ENCODE data around the gene NRXN3.

GRCh38 chr14:79480212-79480611 is 1310.0 kb downstream of the NRXN3 start:
- no peak for TF ChIP-seq POLR2A (IDR thresholded peaks at IDR 0.05; ENCODE audit: borderline replicate concordance, extremely low read depth, insufficient read depth, insufficient read length)
- TF ChIP-seq CTCF (IDR thresholded peaks at IDR 0.05 in 2 of 3, conservative IDR thresholded peaks at IDR 0.05 in 1 of 3; ENCODE audit: borderline replicate concordance in 1 of 3, insufficient read depth in 1 of 3, low read depth in 2 of 3, low read length in 2 of 3): no peak
- no peak for TF ChIP-seq EZH2 (IDR thresholded peaks at IDR 0.05)
- TF ChIP-seq POLR2AphosphoS5 (IDR thresholded peaks at IDR 0.05; ENCODE audit: low read depth, low read length): no peak
- no peak for TF ChIP-seq ZNF274 (IDR thresholded peaks at IDR 0.05; ENCODE audit: low read depth, low read length)
- no peak for TF ChIP-seq ZFX (IDR thresholded peaks at IDR 0.05)
- TF ChIP-seq REST (IDR thresholded peaks at IDR 0.05; ENCODE audit: low read depth): no peak
- no peak for TF ChIP-seq EZH2phosphoT487 (IDR thresholded peaks at IDR 0.05; ENCODE audit: borderline replicate concordance)
- no peak for TF ChIP-seq MAX (IDR thresholded peaks at IDR 0.05)
- no peak for TF ChIP-seq SIN3A (IDR thresholded peaks at IDR 0.05; ENCODE audit: low read depth)
- TF ChIP-seq YY1 (IDR thresholded peaks at IDR 0.05; ENCODE audit: extremely low read depth, insufficient replicate concordance, low read depth, low read length): no peak

Measured in HCT116 (cell line).